Stimulated activated CD4-positive, alpha-beta T cell treated with anti-CD3 and anti-CD28 coated beads, Interleukin-15, amount 100 ng/mL, for 1 hour (primary cell): ENCODE measurements around the gene SUPT20HL2.
"Not testable (repeated sequence)": the region's sequence is repeated elsewhere in the genome, so short reads cannot be mapped to it uniquely, and the experiment has no call there.

Source experiments
- DNase-seq, 2 donors: peaks; one replicate each; pipeline ENCODE4 v3.0.0-alpha.2; 2020; ENCODE audit warnings: low read depth in 1 of 2, low spot score in 1 of 2

Gene SUPT20HL2

GRCh38 chrX:24314019-24314635 is at the start of gene SUPT20HL2:
Gene SUPT20HL2, minus strand, starts transcription at chrX:24314069. Its CDS starts 754 bp downstream, at chrX:24313315.
- no peak for DNase-seq

- not testable (repeated sequence) for DNase-seq
Observed at GRCh38 chrX:24362089-24362745, 48.3 kb upstream of the SUPT20HL2 start.

GRCh38 chrX:24360272-24360671 is 46.4 kb upstream of the SUPT20HL2 start, which contains the start of gene SUPT20HL1:
Gene SUPT20HL1, plus strand, starts transcription at chrX:24360639. Its CDS starts 2,122 bp downstream, at chrX:24362761.
- DNase-seq: no peak

DNA sequence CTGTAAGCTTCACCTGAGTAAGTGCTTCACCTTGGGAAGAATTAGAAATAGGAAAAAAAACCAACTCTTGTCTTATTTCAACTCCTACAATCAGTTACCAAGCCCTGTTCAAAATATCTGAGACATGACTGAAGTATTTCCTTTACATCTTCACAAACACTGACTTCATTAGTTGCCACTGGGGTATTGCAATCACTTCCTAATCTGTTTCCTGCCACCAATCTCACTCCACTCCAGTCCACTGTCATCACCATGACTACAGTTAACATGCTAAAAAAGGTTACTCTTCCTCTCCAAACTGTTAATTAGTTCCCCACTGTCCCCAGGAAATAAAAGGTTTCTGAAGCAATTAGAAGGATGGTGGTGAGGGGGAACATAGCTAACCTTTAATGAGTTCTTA is 43.2 kb upstream of the SUPT20HL2 start:
- DNase-seq: no peak

DNA sequence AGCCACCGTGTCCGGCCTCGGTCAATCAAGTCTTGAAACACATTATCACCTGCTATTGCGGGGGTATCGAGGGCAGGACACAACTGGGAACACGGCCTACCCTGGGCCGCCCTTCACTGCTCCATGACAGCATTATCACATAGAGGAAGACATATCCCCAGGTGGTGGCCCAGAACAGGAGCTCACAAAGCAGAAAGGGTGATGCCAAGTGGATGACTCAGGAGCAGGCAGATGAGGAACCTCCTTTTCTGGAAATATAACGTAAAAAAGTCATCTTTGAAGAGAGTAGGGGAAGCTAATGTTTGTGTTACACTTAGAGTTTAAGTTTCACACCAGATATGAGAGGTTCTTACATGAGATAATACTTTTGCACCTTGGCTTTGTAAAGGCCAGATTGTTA is 41.2 kb upstream of the SUPT20HL2 start:
- DNase-seq: no peak

DNA sequence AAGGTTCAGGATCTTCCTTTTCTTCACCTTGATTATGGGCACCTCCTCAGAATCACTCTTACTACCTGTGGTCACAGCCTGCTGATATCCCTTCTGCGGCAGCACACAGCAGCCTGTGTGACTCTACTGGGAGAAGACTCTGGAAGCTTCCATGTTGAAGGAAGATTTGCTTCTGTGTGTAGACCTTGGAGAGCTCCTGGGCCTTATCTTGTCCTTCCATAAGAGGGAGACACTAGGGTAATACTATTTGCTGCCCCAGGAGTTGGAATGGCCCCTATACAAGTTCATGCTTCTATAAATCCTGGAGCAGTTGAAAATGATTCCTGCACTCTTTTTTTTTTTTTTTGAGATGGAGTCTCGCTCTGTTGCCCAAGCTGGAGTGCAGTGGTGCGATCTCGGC is 36.3 kb upstream of the SUPT20HL2 start:
- no peak for DNase-seq

DNA sequence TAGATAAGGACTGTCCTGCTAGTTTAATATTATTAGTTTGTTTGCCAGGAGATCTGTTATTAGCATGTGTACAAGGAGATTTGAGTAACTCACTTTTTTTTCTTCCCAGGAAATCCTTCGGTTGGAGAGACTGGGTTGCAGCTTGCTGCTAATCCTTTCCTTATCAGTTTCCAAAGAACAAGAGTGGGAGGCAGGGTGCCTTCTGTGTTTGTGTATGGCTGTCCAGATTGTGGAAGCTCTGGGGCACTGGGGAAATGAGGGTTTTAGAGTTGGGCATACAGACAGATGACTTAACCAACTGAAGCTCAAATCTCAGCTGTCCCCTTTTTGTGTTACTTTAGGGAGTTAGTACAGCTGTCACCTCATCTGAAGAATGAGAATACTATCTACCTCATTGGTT is 34.0 kb upstream of the SUPT20HL2 start:
- no peak for DNase-seq

- DNase-seq: no peak
Observed at GRCh38 chrX:24343719-24344118, 29.9 kb upstream of the SUPT20HL2 start.

DNA sequence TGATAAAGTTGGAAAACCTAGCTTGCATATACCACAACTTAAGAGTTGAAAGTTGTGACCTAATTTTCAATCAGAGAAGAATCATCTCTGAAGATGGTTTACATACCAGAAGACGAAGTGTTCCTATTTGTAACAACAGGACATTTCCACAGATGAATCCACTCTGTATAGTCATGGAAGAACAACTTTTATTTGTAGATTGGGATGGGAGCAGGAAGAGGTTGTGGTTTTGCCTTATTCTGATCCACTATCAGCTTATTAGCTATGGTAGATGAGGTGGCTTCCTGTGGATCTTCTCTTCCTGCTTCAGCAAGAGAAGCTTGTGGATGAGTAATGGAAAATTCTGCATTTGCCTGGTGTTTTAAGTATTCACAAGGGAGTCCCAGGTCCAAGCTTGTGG is 27.9 kb upstream of the SUPT20HL2 start:
- DNase-seq: no peak

- DNase-seq: no peak
Observed at GRCh38 chrX:24340501-24340900, 26.6 kb upstream of the SUPT20HL2 start.

- DNase-seq: no peak
Observed at GRCh38 chrX:24339911-24340310, 26.0 kb upstream of the SUPT20HL2 start.

DNA sequence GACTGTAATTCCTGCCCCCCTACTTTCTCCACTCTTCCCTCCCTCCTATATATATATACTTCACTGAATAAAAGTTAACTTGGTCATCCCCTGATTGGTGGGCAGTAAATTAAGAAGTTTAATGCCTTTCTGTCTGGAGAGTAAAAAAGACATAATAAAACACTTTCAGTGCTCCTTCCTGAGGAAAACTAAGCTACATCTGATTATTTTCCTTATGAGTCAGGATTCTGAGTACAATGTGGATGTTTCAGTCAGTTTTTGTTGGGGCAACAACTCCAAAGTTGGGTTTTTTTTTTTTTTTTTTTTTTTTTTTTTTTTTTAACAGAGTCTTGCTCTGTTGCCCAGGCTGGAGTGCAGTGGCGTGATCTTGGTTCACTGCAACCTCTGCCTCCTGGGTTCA is 22.0 kb upstream of the SUPT20HL2 start:
- DNase-seq: no peak

DNA sequence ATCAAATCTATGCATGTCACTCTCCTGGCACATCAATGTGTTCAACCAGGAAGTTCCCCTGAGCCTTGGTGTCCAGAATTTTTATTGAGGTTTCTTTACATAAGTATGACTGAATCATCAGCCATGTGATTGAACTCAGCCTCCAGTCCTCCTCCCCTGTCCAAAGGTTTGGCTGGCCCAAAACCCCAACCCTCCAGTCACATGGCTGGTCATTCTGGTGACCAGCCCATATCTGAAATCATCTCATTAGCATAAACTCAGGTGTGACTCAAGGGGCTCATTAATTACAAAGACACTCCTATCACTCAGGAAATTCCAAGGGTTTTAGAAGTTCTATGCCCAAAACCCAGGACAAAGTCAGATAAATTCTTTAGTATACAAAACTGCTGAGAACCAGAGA is 20.6 kb upstream of the SUPT20HL2 start:
- DNase-seq: no peak

- no peak for DNase-seq
Observed at GRCh38 chrX:24333371-24333770, 19.5 kb upstream of the SUPT20HL2 start.

GRCh38 chrX:24332878-24333277 is 19.0 kb upstream of the SUPT20HL2 start:
- DNase-seq: no peak

DNA sequence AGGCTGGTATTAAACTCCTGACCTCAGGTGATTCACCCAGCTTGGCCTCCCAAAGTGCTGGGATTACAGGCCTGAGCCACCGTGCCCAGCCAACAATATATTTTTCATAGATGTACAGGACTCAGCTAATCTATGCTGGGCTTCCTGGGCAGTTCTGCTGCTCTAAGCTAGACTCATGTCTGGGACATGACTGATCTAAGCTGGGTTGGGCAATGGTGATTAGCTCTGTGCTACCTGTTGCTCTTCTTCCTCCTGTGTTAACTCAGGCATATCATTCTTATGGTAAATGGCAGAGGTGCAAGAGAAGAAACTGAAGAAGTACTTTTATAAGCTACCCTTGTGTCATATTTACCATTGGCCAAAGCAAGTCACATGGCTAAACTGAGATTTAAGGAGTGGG is 11.4 kb upstream of the SUPT20HL2 start:
- DNase-seq: no peak

- no peak for DNase-seq
Observed at GRCh38 chrX:24321741-24322395, 8.0 kb upstream of the SUPT20HL2 start.

- DNase-seq: no peak
Observed at GRCh38 chrX:24317567-24317966, 3.7 kb upstream of the SUPT20HL2 start.

DNA sequence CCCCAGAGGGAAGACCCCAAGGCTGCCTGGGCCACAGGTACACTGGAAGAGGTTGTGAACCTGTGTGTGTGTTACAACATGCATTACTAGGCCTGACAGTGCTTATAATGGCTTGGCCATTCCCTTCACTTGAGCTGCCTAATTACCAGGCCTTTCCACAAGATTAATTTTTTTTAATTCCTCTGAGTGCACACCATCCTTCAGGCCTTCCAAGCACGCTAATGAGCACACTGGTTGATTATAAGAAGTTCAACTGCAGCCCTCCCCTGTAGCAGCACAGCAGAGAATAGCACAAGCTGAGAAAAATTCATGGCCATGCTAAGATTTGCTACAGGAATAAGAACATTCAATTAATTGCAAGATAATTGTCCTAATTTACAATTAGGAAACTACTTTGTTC is 2.2 kb upstream of the SUPT20HL2 start:
- DNase-seq: no peak

- not testable (repeated sequence) for DNase-seq
Observed at GRCh38 chrX:24312249-24312607, 1.6 kb downstream of the SUPT20HL2 start.

DNA sequence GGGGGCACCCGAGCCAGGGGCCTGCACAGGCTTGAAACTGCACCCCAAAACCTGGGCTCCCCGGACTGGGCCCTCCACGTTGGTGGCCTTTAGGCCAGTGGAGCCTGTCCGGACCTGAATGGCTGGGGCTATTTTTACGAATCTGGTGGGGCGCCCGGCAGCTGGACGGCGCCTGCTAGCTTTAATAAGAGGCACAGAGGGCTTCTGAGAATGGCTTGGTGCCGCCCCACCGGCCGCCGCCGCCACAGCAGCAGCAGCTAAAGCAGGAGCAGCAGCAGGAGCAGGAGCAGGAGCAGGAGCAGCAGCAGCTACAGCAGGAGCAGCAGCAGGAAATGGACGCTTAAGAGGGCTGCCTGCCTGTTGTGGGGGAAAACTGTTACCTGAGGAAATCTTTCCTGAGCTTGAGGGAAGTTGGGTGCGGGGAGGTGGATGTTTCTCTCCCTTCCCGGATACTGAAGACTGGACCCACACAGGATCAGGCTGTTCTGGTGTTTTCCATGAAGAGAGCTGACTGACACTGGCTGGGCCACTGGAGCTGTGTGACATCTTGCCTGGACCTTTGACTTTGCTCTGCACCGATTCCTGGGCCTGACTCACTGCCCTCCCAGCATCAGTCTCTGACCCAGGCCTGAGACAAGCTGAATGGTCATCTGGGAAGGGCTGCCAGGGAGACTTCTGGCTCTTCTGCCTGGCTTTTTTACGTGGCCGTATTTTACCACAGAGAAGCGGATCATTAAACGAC is 2.2 kb downstream of the SUPT20HL2 start:
- not testable (repeated sequence) for DNase-seq

GRCh38 chrX:24310916-24311315 is 3.0 kb downstream of the SUPT20HL2 start:
- DNase-seq: not testable (repeated sequence)
